Left lung (tissue), 10 donors: ENCODE measurements around the gene ATCAY. TPM values are rescaled to one million over a fixed set of nuclear protein-coding genes. Genes with fewer than 3 reads are reported as not detected.

Experiments
- ATAC-seq: fragments of 200-7000 bp; cut with Tn5 transposase; one replicate; pipeline ENCODE4 v1.9.1; 2020; ENCODE audit warnings: moderate library complexity
- DNase-seq, 4 donors: peaks; one replicate each; pipeline ENCODE4 v3.0.0-alpha.2; 2013 to 2020
- H3K27ac ChIP-seq, 2 donors: fragments of 200-600 bp; sonication (generic) in 1 of 2; one replicate each; pipeline versions ENCODE4 v1.5.0 to v1.8.0; 2020 to 2021
- H3K27me3 ChIP-seq, 2 donors: fragments of 200-600 bp; sonication (generic) in 1 of 2; one replicate each; pipeline versions ENCODE4 v1.5.0 to v1.8.0; 2020 to 2021
- H3K36me3 ChIP-seq, 2 donors: fragments of 200-600 bp; sonication (generic) in 1 of 2; one replicate each; pipeline versions ENCODE4 v1.5.0 to v1.8.0; 2020 to 2021
- H3K4me1 ChIP-seq, 2 donors: fragments of 200-600 bp; one replicate each; pipeline ENCODE4 v1.8.0; 2021
- H3K4me3 ChIP-seq, 2 donors: fragments of 200-600 bp; sonication (generic) in 1 of 2; one replicate each; pipeline versions ENCODE4 v1.5.0 to v1.8.0; 2020 to 2021; ENCODE audit warnings: mild to moderate bottlenecking in 1 of 2
- H3K9me3 ChIP-seq, 2 donors: fragments of 200-600 bp; sonication (generic) in 1 of 2; one replicate each; pipeline versions ENCODE4 v1.5.0 to v1.8.0; 2020 to 2021
- CTCF ChIP-seq, 2 donors: fragments of 200-600 bp; sonication (generic) in 1 of 2; IDR thresholded peaks; one replicate each; pipeline versions ENCODE4 v1.5.0 to v1.8.0; 2021; ENCODE audit warnings: antibody characterized with exemption in 2 of 2
- intact Hi-C, 2 donors: fragments of 100-400 bp; cut with DNase I; formaldehyde crosslinking; loops; one replicate each; pipeline versions ENCODE4 v1.11.2 to v1.14.2; 2022
- polyA plus RNA-seq, 6 donors: library from polyadenylated mRNA; unstranded; fragments of 120-200 nt; gene quantifications; one replicate each; pipeline ENCODE4 v1.2.1, GENCODE V29; 2013; ENCODE audit not compliant: insufficient read length in 6 of 6
- total RNA-seq, 2 donors: library from RNA; stranded (reverse); fragmentation: NEBNext Ultra II Directional; extraction: Animal tissue kit (Norgen Biotek cat#: 25700); gene quantifications; one replicate each; pipeline ENCODE4 v1.2.1, GENCODE V29; 2021
- donor health status: DM: no; HTN: yes; CAD: no.
- donor health status: DM: no; HTN: no; CAD: no.

ATCAY gene
- total and polyA plus RNA-seq, 8 donors = 0.14 to 0.34 (median 0.16) TPM; not detected in 2

GRCh38 chr19:3852614-3853254, 27.8 kb upstream of the ATCAY start:
- H3K4me1 ChIP-seq = no peaks in the 10 kb centered on the region
- H3K36me3 ChIP-seq = no peaks in the 10 kb centered on the region
- ATAC-seq (no peak), DNase-seq (no peak)
- intact Hi-C loops = no loop called here
- H3K27me3 ChIP-seq = no peaks in the 10 kb centered on the region
- H3K27ac ChIP-seq = no peak overlapping the region
- TF ChIP-seq CTCF (IDR thresholded peaks at IDR 0.05) = no peak
- no peak overlapping the region for H3K4me3 ChIP-seq
- peaks cover 0 to 19% of the 10 kb centered on the region in 2 donors for H3K9me3 ChIP-seq

- DNase-seq (no peak), ATAC-seq (no peak)
- no peaks in the 10 kb centered on the region for H3K4me1 ChIP-seq
- no peak overlapping the region for H3K4me3 ChIP-seq
- no peak overlapping the region for H3K27ac ChIP-seq
- peaks cover 0 to 19% of the 10 kb centered on the region in 2 donors for H3K9me3 ChIP-seq
- intact Hi-C loops = no loop called here
- TF ChIP-seq CTCF (IDR thresholded peaks at IDR 0.05) = no peak
- H3K36me3 ChIP-seq = no peaks in the 10 kb centered on the region
- no peaks in the 10 kb centered on the region for H3K27me3 ChIP-seq
These were observed 25.2 kb upstream of the ATCAY start for GRCh38 chr19:3855320-3855719.

- no peaks in the 10 kb centered on the region for H3K4me1 ChIP-seq
- peaks cover 0 to 4% of the 10 kb centered on the region in 2 donors for H3K9me3 ChIP-seq
- no peaks in the 10 kb centered on the region for H3K27me3 ChIP-seq
- intact Hi-C loops = no loop called here
- no peaks in the 10 kb centered on the region for H3K36me3 ChIP-seq
- no peak overlapping the region for H3K27ac ChIP-seq
- TF ChIP-seq CTCF (IDR thresholded peaks at IDR 0.05) = no peak
- no peak for ATAC-seq
- DNase-seq = no peak
- H3K4me3 ChIP-seq = no peak overlapping the region
These were observed 23.0 kb upstream of the ATCAY start for GRCh38 chr19:3857449-3858003.

- TF ChIP-seq CTCF (IDR thresholded peaks at IDR 0.05) = no peak
- H3K27ac ChIP-seq = no peak overlapping the region
- H3K9me3 ChIP-seq = no peaks in the 10 kb centered on the region
- no peak overlapping the region for H3K4me3 ChIP-seq
- ATAC-seq = no peak
- intact Hi-C loops = no loop called here
- H3K27me3 ChIP-seq = peaks cover 0 to 19% of the 10 kb centered on the region in 2 donors
- H3K36me3 ChIP-seq = no peaks in the 10 kb centered on the region
- no peaks in the 10 kb centered on the region for H3K4me1 ChIP-seq
- no peak for DNase-seq
These were observed 20.0 kb upstream of the ATCAY start for GRCh38 chr19:3860499-3860898.

- DNase-seq (no peak), ATAC-seq (no peak)
- TF ChIP-seq CTCF (IDR thresholded peaks at IDR 0.05) = no peak
- Histone ChIP-seq H3K4me3 (no peak overlapping the region), H3K27me3 (peaks cover 6 to 43% of the 10 kb centered on the region in 2 donors), H3K36me3 (no peaks in the 10 kb centered on the region), H3K4me1 (no peaks in the 10 kb centered on the region), H3K9me3 (no peaks in the 10 kb centered on the region), H3K27ac (no peak overlapping the region)
- intact Hi-C loops = no loop called here
These were observed 17.5 kb upstream of the ATCAY start for GRCh38 chr19:3862826-3863500.
